ENCODE measurements around the gene RNASE7.

DNA sequence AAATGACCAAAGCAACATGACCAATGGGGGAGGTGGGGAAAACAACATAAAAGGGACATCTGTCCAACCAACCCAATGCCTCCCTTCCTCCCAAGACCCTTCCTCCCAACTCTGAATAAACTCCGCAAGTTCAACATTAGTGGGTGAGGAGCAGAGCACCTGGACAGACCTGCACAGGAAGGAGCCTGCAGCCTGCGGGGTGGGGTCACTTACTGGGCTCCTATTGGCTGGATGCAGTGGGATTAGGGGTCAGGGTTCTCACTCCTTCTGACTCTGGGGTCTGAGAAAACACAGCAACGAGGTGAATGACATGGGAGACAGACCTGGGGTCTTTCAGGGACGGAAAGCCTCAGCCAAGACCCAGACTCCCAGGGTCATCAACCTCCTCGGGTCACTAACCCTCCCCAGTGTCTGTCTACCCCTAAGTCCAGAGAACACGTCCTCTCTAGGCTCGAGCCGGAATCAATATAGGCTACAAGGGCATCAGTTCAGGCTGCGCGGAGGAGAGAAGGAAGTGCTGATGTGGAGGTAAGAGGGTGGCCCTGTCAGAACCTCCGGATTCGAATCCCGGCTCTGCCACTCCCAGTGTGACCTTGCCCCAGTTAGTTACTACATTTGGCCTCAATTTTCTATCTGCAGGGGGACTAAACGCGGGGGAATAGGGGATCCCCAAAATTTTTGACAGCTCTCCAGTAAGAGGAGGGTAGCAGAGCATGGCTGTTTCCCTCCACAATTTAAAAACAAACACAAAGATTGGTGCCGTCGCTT lies 18.2 kb upstream of the RNASE7 start:
- TF ChIP-seq EZH2 (IDR thresholded peaks at IDR 0.05; ENCODE audit: borderline replicate concordance, low read length), result no peak
- TF ChIP-seq, protein P1, sequence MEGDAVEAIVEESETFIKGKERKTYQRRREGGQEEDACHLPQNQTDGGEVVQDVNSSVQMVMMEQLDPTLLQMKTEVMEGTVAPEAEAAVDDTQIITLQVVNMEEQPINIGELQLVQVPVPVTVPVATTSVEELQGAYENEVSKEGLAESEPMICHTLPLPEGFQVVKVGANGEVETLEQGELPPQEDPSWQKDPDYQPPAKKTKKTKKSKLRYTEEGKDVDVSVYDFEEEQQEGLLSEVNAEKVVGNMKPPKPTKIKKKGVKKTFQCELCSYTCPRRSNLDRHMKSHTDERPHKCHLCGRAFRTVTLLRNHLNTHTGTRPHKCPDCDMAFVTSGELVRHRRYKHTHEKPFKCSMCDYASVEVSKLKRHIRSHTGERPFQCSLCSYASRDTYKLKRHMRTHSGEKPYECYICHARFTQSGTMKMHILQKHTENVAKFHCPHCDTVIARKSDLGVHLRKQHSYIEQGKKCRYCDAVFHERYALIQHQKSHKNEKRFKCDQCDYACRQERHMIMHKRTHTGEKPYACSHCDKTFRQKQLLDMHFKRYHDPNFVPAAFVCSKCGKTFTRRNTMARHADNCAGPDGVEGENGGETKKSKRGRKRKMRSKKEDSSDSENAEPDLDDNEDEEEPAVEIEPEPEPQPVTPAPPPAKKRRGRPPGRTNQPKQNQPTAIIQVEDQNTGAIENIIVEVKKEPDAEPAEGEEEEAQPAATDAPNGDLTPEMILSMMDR (IDR thresholded peaks at IDR 0.05; ENCODE audit: low read length), result no peak
